VCaP (cell line): Measurements from ENCODE around the gene DCTN2.

Source experiments
- H3K27ac ChIP-seq: fragments of 450-650 bp; 2 replicates; pipeline ENCODE4 v1.5.1; 2017
- CTCF ChIP-seq: fragments of 450-650 bp; conservative IDR thresholded peaks from 2 replicates; pipeline ENCODE4 v1.5.1; 2017; ENCODE audit warnings: mild to moderate bottlenecking, moderate library complexity

The DCTN2 gene

DNA sequence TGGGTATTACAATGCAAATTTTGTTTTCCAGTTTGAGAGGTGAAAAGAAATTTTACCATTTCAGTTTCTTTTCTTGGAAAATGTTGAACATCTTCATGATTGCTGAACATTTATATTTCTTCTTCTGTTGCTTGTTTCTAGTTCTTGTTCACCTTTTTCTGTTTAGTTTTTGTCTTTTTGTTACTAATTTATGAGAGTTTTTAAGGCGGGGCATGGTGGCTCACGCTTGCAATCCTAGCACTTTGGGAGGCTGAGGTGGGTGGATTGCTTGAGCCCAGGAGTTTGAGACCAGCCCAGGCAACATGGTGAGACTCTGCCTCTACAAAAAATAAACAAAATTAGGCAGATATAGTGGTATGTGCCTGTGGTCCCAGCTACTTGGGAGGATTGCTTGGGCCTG is 13.5 kb upstream of the DCTN2 start:
- H3K27ac ChIP-seq = no peak overlapping the region

DNA sequence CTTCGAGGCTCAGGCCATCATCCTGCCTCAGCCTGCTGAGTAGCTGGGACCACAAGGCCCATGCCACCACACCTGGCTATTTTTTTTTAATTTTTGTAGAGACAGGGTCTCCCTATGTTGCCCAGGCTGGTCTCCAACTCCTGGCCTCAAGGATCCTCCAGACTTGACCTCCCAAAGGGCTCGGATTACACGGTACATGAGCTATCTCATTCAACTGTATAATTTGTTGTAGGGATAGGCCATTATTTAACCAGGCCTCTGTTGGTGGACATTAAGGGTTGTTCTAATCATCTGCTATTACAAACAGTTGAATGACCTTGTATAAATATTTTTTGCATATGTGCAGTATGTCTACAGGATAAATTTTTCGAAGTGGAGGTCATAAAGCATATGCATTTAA is 11.9 kb upstream of the DCTN2 start:
- no peak for TF ChIP-seq CTCF
- no peak overlapping the region for H3K27ac ChIP-seq

More for the DNA sequence above, 13.5 kb upstream of the DCTN2 start:
- TF ChIP-seq CTCF = no peak

DNA sequence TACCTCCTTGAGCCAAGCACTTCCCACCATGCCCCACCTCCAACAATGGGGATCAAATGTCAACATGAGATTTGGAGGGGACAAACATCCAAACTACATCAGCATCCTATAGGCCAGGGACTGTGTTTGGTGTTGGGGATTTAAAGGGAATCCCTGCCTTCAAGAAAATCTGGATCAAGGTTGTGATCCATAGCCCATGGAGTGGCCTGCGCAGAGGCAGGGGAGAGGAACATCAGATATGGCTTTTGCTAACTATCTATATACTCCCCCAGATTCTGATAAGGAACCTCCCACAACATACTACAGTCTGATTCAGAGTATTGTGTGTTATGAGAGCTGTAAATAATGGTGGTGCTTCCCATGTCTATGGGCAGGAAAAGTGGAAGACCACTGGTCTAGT is 7.9 kb upstream of the DCTN2 start:
- TF ChIP-seq CTCF = no peak
- no peak overlapping the region for H3K27ac ChIP-seq

DNA sequence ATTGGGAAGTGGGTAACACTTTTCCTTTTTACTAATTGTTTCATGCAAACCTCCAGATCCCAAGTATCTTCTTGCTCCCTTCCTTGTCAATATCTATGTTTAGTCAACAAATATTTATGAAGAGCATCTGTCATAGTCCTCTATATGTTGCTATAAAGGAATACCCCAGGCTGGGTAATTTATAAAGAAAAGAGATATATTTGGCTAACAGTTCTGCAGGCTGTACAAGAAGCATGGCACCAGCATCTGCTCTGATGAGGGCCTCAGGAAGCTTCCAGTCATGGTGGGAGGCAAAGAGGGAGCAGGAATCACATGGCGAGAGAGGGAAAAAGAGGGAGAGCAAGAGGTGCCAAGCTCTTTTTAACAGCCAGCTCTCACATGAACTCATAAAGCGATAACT is 7.5 kb upstream of the DCTN2 start:
- no peak for TF ChIP-seq CTCF
- H3K27ac ChIP-seq = no peak overlapping the region

GRCh38 chr12:57553343-57554202 is 6.6 kb upstream of the DCTN2 start:
- no peak overlapping the region for H3K27ac ChIP-seq
- no peak for TF ChIP-seq CTCF

GRCh38 chr12:57552835-57553313 is 5.9 kb upstream of the DCTN2 start:
- TF ChIP-seq CTCF = no peak

DNA sequence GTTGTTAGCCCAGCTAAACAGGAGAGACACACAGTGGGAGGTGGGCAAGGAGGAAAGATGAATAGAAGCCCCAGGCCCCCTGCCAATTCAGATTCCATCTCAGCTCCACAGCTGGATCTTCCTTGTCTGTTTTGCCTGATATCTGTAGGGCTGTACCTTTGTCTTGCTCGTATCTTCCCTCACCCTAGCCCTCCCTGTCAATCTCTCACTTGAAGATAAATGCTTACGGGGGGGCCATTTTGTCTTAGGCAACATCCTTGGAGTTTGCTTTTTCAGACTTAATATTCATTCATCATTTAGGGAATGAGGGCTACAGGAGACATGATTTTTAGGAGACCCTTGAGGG is 5.3 kb upstream of the DCTN2 start:
- no peak for TF ChIP-seq CTCF
- no peak overlapping the region for H3K27ac ChIP-seq

More at GRCh38 chr12:57552835-57553313, 5.9 kb upstream of the DCTN2 start:
- no peak overlapping the region for H3K27ac ChIP-seq
